A549 (cell line): ENCODE data around the gene SKP1. TPM values are rescaled to one million over a fixed set of nuclear protein-coding genes. Genes with fewer than 3 reads are reported as not detected.

Source experiments
- ATAC-seq, 2 experiments: fragments of 200-7000 bp in 1 of 2; fragments of >200 bp in 1 of 2; cut with Nextera tagmentation in 1 of 2; cut with Tn5 transposase in 1 of 2; 3 replicates each; pipeline versions ENCODE4 v1.8.0 to v1.9.1; 2018 to 2020; ENCODE audit warnings: mild to moderate bottlenecking in 1 of 2, moderate library complexity in 1 of 2
- CTCF ChIA-PET: fragments of 300-600 bp; sonication (Branson Sonifier 250); formaldehyde crosslinking; extraction: SDS; loops from one replicate; lab custom pipeline; 2021; ENCODE audit warnings: antibody characterized with exemption, inconsistent platforms; lab: Yijun Ruan, JAX
- POLR2A ChIA-PET: fragments of 350-600 bp; formaldehyde crosslinking; extraction: SDS; loops from one replicate; lab custom pipeline; 2021; ENCODE audit warnings: antibody characterized with exemption, inconsistent platforms; lab: Yijun Ruan, JAX
- DNase-seq, 2 experiments: peaks; one replicate each; pipeline versions ENCODE4 v3.0.0 to v3.0.0-alpha.2; 2011 to 2016; ENCODE audit warnings: low read depth in 1 of 2, low spot score in 1 of 2
- FAIRE-seq: peaks from 2 replicates; lab custom pipeline; 2011; peaks lifted over from hg19 to GRCh38; lab: Jason Lieb, UNC
- H3K27ac ChIP-seq, 2 experiments: fragments of >200 bp; sonication (Bioruptor Twin); formaldehyde crosslinking; 3 replicates each; pipeline ENCODE4 v1.5.1; 2016 to 2017
- H3K4me1 ChIP-seq: fragments of >200 bp; sonication (Bioruptor Twin); formaldehyde crosslinking; 3 replicates; pipeline ENCODE4 v1.6.1; 2016
- H3K4me2 ChIP-seq: fragments of >200 bp; sonication (Bioruptor Twin); formaldehyde crosslinking; 3 replicates; pipeline ENCODE4 v1.6.1; 2016
- H3K4me3 ChIP-seq: fragments of >200 bp; sonication (Bioruptor Twin); formaldehyde crosslinking; 3 replicates; pipeline ENCODE4 v1.5.1; 2016
- H3K9me3 ChIP-seq: fragments of >200 bp; sonication (Bioruptor Twin); formaldehyde crosslinking; 3 replicates; pipeline ENCODE4 v1.6.1; 2016
- BHLHE40 ChIP-seq: IDR thresholded peaks from 2 replicates; pipeline ENCODE4 v1.6.1; 2012; ENCODE audit warnings: low read depth, low read length, inconsistent platforms
- CEBPB ChIP-seq, 2 experiments: fragments of >200 bp in 1 of 2; sonication (Bioruptor Twin) in 1 of 2; formaldehyde crosslinking in 1 of 2; IDR thresholded peaks; 2 replicates each; pipeline ENCODE4 v1.6.1; 2012 to 2016
- EP300 ChIP-seq, 2 experiments: fragments of >200 bp; sonication (Bioruptor Twin); formaldehyde crosslinking; IDR thresholded peaks; 2 replicates in 1 of 2; 3 replicates in 1 of 2; pipeline ENCODE4 v1.6.1; 2016 to 2017
- FOSB ChIP-seq: fragments of 250-450 bp; sonication (Bioruptor Pico); IDR thresholded peaks from 2 replicates; pipeline ENCODE4 v1.5.0; 2020; ENCODE audit warnings: mild to moderate bottlenecking, moderate library complexity
- FOXS1 ChIP-seq: fragments of 250-450 bp; sonication (Bioruptor Pico); IDR thresholded peaks from 2 replicates; pipeline ENCODE4 v1.5.0; 2020; ENCODE audit warnings: mild to moderate bottlenecking, moderate library complexity
- HOXB5 ChIP-seq: fragments of 250-450 bp; sonication (Bioruptor Pico); IDR thresholded peaks from 2 replicates; pipeline ENCODE4 v1.5.0; 2020; ENCODE audit warnings: mild to moderate bottlenecking, moderate library complexity
- JUN ChIP-seq, 2 experiments: fragments of >200 bp; sonication (Bioruptor Twin); formaldehyde crosslinking; IDR thresholded peaks; 2 replicates in 1 of 2; 3 replicates in 1 of 2; pipeline ENCODE4 v1.6.1; 2016 to 2017
- NPAS2 ChIP-seq: fragments of 250-450 bp; sonication (Bioruptor Pico); IDR thresholded peaks from 2 replicates; pipeline ENCODE4 v1.8.0; 2022; ENCODE audit warnings: mild to moderate bottlenecking, moderate library complexity, borderline replicate concordance
- NR3C1 ChIP-seq: fragments of >200 bp; sonication (Bioruptor Twin); formaldehyde crosslinking; IDR thresholded peaks from 3 replicates; pipeline ENCODE4 v1.6.1; 2017
- PHF8 ChIP-seq: fragments of 200-600 bp; sonication (generic); IDR thresholded peaks from 2 replicates; pipeline ENCODE4 v1.6.1; 2016; ENCODE audit warnings: low read depth, mild to moderate bottlenecking, antibody characterized with exemption, moderate library complexity, borderline replicate concordance
- RNF2 ChIP-seq: fragments of 200-600 bp; sonication (generic); IDR thresholded peaks from 2 replicates; pipeline ENCODE4 v1.6.1; 2016; ENCODE audit warnings: low read depth, mild to moderate bottlenecking, antibody characterized with exemption, moderate library complexity, borderline replicate concordance
- SREBF2 ChIP-seq: fragments of 450-650 bp; IDR thresholded peaks from 2 replicates; pipeline ENCODE4 v1.6.1; 2014; ENCODE audit warnings: mild to moderate bottlenecking, moderate library complexity
- ZC3H11A ChIP-seq: fragments of 450-650 bp; IDR thresholded peaks from 2 replicates; pipeline ENCODE4 v1.6.1; 2014; ENCODE audit warnings: antibody characterized with exemption, mild to moderate bottlenecking
- ZNF302 ChIP-seq: fragments of 250-450 bp; sonication (Bioruptor Pico); IDR thresholded peaks from 2 replicates; pipeline ENCODE4 v1.9.0; 2021; ENCODE audit warnings: inconsistent platforms, mild to moderate bottlenecking, moderate library complexity
- WGBS: methylation state at CpG from one replicate; pipeline ENCODE4 v1.1.6; 2017; ENCODE audit errors: missing lambda C conversion rate; 5-methylcytosine and 5-hydroxymethylcytosine counted together
- polyA plus RNA-seq, 4 experiments: library from polyadenylated mRNA; depleted of rRNA in 3 of 4; stranded (reverse); fragments of >200 nt; fragmentation: RNase III in 1 of 4; extraction: RNeasy Plus Mini Kit Qiagen cat#74134 plus additional on column Dnase treatment in 1 of 4; gene quantifications; 2 replicates in 3 of 4; 3 replicates in 1 of 4; pipeline ENCODE4 v1.2.3, GENCODE V29; 2011 to 2017
- TF ChIP-seq, protein P1 (sequence below): fragments of 150-350 bp; IDR thresholded peaks from 2 replicates; pipeline ENCODE4 v1.6.1; 2014; ENCODE audit warnings: low read depth, mild to moderate bottlenecking, low read length
- TF ChIP-seq, protein P2 (sequence below): fragments of >200 bp; sonication (Bioruptor Twin); formaldehyde crosslinking; IDR thresholded peaks from 3 replicates; pipeline ENCODE4 v1.6.1; 2016
- TF ChIP-seq, protein P3 (sequence below): fragments of >200 bp; sonication (Bioruptor Twin); formaldehyde crosslinking; IDR thresholded peaks from 3 replicates; pipeline ENCODE4 v1.5.1; 2016
- TF ChIP-seq, protein P4 (sequence below): IDR thresholded peaks from 2 replicates; pipeline ENCODE4 v1.6.1; 2012; ENCODE audit warnings: low read depth, borderline replicate concordance

Gene SKP1
- polyA plus RNA-seq, 2 of the 4 experiments (the other 2 are of a cell fraction): 776 to 870 TPM

DNA sequence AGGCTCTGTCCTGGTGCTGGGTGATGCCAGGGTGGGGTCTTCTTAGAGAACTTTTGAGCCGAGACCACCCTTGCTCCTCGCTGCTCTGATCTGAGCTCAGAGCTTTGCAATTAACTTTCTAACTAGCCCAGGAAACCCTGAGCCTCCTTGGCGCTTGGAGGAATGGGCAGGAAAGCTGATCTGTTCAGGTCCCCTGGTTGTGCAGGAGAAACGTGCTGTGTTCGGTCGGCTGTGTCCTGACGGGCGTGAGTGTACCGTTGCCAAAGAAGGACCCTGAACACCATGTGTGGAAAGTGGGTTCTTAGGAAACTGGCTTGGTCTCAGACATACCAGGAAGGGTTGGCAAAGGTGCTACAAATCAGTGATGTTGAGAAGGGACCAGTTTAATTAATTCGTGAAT lies 60.5 kb downstream of the SKP1 start (continued):
- TF ChIP-seq ZC3H11A (no peak), CEBPB (IDR thresholded peaks at IDR 0.05) (no peak), PHF8 (no peak), JUN (IDR thresholded peaks at IDR 0.05) (no peak), ZNF302 (CRISPR knock-in tag) (no peak), NPAS2 (CRISPR knock-in tag) (no peak), FOXS1 (CRISPR knock-in tag) (no peak)

DNA sequence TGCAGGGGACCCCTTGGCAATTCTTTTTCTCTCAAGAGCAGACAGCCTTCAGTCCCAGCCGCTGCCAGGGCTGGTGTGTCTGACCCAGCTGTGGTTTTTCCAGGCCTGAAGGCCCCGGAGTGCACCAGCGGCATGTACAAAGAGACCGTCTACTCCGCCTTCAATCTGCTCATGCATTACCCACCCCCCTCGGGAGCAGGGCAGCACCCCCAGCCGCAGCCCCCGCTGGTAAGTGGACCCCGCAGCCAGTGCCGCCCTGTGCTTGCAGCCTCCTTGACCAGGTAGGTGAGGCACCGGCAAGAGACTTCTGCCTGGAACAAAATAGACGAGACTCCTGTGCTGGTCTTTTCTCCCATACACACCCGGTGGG lies 61.0 kb downstream of the SKP1 start:
- CTCF ChIA-PET: interaction anchor here (9.2 to 22.6 kb wide), 2 partner anchors 28 to 76 kb away, joined by 62 to 263 read pairs; no protein-coding TSS in a partner anchor
- Histone ChIP-seq H3K4me2 (peak overlapping the region; percentile 76), H3K4me3 (peak overlapping the region; percentile 82; the same call in 2 of the 3 replicates), H3K9me3 (no peaks in the 10 kb centered on the region), H3K4me1 (peaks cover 4% of the 10 kb centered on the region; the same call in 1 of the 3 replicates), H3K27ac (peak overlapping the region in 1 of 2 experiments; percentile 87; a peak in 4 of 6 replicates)
- POLR2A ChIA-PET: no interaction called here
- no peak for DNase-seq
- FAIRE-seq: no peak
- no peak for TF ChIP-seq CEBPB (IDR thresholded peaks at IDR 0.05)
- TF ChIP-seq, protein P1, sequence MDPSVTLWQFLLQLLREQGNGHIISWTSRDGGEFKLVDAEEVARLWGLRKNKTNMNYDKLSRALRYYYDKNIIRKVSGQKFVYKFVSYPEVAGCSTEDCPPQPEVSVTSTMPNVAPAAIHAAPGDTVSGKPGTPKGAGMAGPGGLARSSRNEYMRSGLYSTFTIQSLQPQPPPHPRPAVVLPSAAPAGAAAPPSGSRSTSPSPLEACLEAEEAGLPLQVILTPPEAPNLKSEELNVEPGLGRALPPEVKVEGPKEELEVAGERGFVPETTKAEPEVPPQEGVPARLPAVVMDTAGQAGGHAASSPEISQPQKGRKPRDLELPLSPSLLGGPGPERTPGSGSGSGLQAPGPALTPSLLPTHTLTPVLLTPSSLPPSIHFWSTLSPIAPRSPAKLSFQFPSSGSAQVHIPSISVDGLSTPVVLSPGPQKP: no peak
- peak in 1 of 2 experiments; percentile 4; a peak in 2 of 6 replicates for ATAC-seq
- 87% methylated on average over 9 of the region's 13 CpGs for WGBS

DNA sequence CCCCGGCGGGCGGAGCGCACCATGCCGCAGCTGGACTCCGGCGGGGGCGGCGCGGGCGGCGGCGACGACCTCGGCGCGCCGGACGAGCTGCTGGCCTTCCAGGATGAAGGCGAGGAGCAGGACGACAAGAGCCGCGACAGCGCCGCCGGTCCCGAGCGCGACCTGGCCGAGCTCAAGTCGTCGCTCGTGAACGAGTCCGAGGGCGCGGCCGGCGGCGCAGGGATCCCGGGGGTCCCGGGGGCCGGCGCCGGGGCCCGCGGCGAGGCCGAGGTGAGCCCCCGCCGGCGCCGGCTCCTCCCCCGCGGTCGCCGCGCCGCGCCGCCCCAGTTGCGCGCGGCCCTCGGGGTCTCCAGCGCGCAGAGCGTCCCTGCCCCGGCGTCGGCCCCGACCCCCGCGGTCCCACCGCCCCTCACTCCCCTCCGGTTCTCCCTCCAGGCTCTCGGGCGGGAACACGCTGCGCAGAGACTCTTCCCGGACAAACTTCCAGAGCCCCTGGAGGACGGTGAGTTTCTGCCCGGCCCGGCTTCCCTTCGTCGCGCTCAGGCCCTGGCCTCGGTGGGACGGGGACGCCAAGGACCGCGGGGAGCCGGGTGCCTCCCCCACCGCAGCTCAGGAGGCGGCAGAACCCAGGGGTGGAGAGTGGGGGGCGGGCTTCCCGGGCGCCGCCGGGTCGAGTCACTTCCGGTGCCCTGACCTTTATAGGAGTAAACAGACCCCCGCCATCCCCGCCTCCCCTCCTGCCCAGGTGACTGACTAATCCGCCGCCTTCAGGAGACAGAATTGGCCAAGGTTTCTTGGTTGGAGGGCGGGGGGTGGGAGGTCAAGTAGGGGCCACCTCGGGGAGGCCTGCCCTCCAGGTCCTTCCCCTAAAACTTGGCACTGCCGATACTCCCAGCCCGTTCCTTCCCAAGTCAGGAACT lies 61.6 kb downstream of the SKP1 start:
- peak overlapping the region; percentile 69 to 87 for H3K27ac ChIP-seq

DNA sequence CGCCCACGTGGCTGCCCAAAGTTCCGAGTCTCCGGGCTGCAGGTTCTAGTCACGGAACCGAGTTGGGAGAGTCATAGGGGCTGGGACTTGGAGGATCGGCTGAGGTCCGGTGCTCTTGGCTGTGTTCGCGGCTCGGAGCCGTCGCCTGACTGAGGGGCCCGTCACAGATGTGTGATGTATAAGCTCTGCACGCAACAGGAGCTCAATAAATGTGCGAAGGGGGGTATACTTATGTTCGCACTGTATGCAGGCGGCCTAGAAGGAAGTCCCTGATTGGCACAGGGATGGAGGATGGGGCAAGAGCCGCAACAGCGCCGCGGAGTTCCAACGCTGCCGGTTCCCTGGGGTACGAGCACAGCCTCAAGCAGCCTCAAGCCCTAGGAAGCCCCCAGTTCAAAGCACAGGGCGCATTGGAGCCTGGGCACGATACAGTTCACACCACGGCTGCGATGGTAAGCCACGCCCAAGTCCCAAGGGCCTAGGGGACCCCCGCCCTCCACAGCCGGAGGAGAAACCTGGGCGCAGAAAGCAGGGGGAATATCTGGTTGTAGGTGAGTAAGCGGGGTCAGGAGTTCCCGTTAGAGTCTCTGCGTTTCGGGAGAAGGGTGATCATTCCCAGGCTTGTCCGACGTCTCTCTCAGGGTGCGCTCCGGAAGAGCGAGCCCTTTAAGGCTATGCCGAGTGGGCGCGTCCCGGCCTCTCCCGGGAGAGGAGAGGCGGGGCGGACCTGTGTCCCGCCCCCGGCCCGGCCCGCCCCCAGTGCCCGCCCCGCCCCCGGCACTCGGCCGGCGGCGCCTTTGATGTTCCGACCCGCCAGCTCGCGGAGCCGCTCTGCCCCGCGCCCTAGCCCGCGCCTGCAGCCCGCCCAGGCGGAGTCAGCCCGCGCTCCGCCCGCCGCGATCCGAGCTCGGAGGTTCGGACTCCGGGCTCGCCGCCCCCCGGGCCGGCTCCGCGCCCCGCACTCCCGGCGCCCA lies 62.6 kb downstream of the SKP1 start, which contains the start of gene TCF7:
Gene TCF7 (plus strand): TSS at position 780 of the 974 bp plus-strand sequence. CDS start 226 bp downstream, outside the sequence.
- 17% methylated on average over 56 of the region's 90 CpGs for WGBS
- DNase-seq (peak; percentile 76 to 91), ATAC-seq (peak; percentile 83 to 94), FAIRE-seq (no peak)
- POLR2A ChIA-PET: interaction anchor here (0.6 to 1.3 kb wide), 4 partner anchors 11 to 517 kb away, joined by 3 to 6 read pairs (median 4); no protein-coding TSS in a partner anchor
- CTCF ChIA-PET: interaction anchor here (0.6 to 9.2 kb wide), 7 partner anchors 9 to 74 kb away, joined by 3 to 62 read pairs (median 4); no protein-coding TSS in a partner anchor
- peak within 1 kb of the TSS; percentile 76 for H3K4me2 ChIP-seq
- H3K27ac ChIP-seq: peak within 1 kb of the TSS; percentile 69 to 87
- no peaks in the 10 kb centered on the region for H3K9me3 ChIP-seq
- H3K4me1 ChIP-seq: peaks cover 4% of the 10 kb centered on the region; the same call in 1 of the 3 replicates
- H3K4me3 ChIP-seq: peak within 1 kb of the TSS; percentile 82
- TF ChIP-seq, protein P2, sequence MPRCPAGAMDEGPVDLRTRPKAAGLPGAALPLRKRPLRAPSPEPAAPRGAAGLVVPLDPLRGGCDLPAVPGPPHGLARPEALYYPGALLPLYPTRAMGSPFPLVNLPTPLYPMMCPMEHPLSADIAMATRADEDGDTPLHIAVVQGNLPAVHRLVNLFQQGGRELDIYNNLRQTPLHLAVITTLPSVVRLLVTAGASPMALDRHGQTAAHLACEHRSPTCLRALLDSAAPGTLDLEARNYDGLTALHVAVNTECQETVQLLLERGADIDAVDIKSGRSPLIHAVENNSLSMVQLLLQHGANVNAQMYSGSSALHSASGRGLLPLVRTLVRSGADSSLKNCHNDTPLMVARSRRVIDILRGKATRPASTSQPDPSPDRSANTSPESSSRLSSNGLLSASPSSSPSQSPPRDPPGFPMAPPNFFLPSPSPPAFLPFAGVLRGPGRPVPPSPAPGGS: no peak
- TF ChIP-seq BHLHE40: no peak
- TF ChIP-seq PHF8: peak; percentile 36; the same call in 1 of the 2 replicates
- no peak for TF ChIP-seq FOSB (CRISPR knock-in tag)
- no peak for TF ChIP-seq NR3C1
- no peak for TF ChIP-seq HOXB5
- TF ChIP-seq SREBF2: no peak
- TF ChIP-seq EP300 (IDR thresholded peaks at IDR 0.05): no peak
- TF ChIP-seq, protein P3, sequence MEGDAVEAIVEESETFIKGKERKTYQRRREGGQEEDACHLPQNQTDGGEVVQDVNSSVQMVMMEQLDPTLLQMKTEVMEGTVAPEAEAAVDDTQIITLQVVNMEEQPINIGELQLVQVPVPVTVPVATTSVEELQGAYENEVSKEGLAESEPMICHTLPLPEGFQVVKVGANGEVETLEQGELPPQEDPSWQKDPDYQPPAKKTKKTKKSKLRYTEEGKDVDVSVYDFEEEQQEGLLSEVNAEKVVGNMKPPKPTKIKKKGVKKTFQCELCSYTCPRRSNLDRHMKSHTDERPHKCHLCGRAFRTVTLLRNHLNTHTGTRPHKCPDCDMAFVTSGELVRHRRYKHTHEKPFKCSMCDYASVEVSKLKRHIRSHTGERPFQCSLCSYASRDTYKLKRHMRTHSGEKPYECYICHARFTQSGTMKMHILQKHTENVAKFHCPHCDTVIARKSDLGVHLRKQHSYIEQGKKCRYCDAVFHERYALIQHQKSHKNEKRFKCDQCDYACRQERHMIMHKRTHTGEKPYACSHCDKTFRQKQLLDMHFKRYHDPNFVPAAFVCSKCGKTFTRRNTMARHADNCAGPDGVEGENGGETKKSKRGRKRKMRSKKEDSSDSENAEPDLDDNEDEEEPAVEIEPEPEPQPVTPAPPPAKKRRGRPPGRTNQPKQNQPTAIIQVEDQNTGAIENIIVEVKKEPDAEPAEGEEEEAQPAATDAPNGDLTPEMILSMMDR: no peak
- TF ChIP-seq, protein P1: 0 out of 2 replicates have a peak, but pooled peaks have one; percentile 72
- no peak for TF ChIP-seq RNF2

More for the DNA sequence above, 61.6 kb downstream of the SKP1 start:
- DNase-seq (peak in 1 of 2 experiments; percentile 41), ATAC-seq (peak; percentile 15 to 22; a peak in 5 of 6 replicates), FAIRE-seq (no peak)
- Histone ChIP-seq H3K4me2 (peak overlapping the region; percentile 76), H3K4me1 (peaks cover 4% of the 10 kb centered on the region; the same call in 1 of the 3 replicates), H3K9me3 (no peaks in the 10 kb centered on the region), H3K4me3 (peak overlapping the region; percentile 82)
- 10% methylated on average over 25 of the region's 110 CpGs for WGBS
- CTCF ChIA-PET: interaction anchor here (0.9 to 22.6 kb wide), 6 partner anchors 8 to 75 kb away, joined by 3 to 263 read pairs (median 5); no protein-coding TSS in a partner anchor
- POLR2A ChIA-PET: interaction anchor here (0.6 to 1.3 kb wide), 4 partner anchors 10 to 516 kb away, joined by 3 to 6 read pairs (median 4); no protein-coding TSS in a partner anchor
- TF ChIP-seq, protein P4, sequence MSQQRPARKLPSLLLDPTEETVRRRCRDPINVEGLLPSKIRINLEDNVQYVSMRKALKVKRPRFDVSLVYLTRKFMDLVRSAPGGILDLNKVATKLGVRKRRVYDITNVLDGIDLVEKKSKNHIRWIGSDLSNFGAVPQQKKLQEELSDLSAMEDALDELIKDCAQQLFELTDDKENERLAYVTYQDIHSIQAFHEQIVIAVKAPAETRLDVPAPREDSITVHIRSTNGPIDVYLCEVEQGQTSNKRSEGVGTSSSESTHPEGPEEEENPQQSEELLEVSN: no peak
